ENCODE results near the gene MCFD2. TPM values are rescaled to one million over a fixed set of nuclear protein-coding genes. Genes with fewer than 3 reads are reported as not detected.
A peak's percentile ranks its signal among the peaks of the same experiment; 100 is the strongest.

The MCFD2 gene
- total RNA-seq (ENCODE audit: low replicate concordance): 73.8 and 265 TPM in 2 replicates

DNA sequence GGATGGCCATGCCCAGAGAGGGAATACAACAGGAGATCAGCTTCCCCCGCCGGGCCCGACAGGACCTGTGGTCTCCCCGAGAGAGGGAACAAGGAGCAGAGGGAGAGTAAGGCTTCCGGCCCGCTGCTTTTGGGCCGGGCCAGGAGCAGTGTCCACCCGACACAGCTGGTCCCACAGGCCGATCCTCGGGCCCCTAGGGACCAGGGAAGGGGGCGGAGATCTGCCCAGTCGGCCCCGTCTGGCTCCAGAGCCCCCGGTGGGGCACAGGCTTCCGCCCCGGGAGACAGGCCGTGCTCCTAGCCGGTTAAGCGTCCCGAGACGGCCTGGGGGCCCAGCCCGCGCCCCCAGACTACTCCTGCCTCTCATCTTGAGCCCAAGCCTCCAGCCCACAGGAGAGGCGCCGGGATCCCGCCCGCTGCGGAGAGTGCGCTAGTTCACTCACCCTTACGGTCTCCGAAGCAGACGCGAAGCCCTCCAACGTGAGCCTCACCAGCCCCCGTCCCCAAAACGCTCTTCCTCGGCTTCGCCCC lies at the start of gene MCFD2:
Gene MCFD2 (minus strand): TSS at position 526 of the 530 bp plus-strand sequence. CDS start 6,635 bp downstream, outside the sequence.
- H3K4me3 ChIP-seq (ENCODE audit: low read depth, low read length): peak within 1 kb of the TSS; percentile 82
- no peak for DNase-seq (ENCODE audit: low read depth)
- TF ChIP-seq, protein P1, sequence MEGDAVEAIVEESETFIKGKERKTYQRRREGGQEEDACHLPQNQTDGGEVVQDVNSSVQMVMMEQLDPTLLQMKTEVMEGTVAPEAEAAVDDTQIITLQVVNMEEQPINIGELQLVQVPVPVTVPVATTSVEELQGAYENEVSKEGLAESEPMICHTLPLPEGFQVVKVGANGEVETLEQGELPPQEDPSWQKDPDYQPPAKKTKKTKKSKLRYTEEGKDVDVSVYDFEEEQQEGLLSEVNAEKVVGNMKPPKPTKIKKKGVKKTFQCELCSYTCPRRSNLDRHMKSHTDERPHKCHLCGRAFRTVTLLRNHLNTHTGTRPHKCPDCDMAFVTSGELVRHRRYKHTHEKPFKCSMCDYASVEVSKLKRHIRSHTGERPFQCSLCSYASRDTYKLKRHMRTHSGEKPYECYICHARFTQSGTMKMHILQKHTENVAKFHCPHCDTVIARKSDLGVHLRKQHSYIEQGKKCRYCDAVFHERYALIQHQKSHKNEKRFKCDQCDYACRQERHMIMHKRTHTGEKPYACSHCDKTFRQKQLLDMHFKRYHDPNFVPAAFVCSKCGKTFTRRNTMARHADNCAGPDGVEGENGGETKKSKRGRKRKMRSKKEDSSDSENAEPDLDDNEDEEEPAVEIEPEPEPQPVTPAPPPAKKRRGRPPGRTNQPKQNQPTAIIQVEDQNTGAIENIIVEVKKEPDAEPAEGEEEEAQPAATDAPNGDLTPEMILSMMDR (IDR thresholded peaks at IDR 0.05; ENCODE audit: insufficient read depth, low read length): no peak

DNA sequence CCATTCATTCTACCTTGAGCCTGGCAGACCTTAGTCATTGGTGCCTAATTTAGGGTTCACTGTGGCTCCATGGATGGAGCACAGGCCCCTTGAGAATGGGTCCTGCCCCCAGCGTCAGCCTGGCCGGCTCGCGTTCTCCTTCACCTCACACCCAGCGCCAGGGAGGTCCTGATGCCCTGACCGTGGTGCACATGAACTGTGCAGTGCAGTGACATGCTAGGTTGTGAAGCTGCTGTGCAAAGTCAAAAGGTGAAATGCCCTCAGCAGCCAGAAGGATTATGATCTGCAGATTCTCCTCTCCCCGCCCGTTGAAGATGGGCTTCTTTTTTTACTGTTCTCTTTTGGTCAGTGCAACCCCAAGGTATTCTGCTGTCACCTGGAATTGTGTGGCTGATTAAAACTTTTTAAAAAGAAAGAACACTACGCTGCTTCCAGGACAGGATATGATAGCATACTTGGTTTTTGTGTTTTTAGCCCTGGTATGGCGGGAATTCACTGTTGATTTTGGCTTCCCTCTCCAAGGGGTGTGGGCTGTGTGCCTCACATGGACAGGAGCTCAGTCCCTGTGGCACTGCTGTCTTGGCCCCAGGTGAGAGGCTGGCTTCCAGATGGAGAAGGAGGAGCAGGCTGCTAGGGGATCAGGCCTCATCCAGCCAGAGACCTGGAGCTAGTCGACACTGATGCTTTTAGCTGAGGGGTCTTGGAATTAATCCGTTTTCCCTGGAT lies 49.4 kb upstream of the MCFD2 start:
- peak; percentile 64 for DNase-seq (ENCODE audit: low read depth)
- H3K4me3 ChIP-seq (ENCODE audit: low read depth, low read length): no peak overlapping the region
- TF ChIP-seq, protein P1 (IDR thresholded peaks at IDR 0.05; ENCODE audit: insufficient read depth, low read length): no peak

DNA sequence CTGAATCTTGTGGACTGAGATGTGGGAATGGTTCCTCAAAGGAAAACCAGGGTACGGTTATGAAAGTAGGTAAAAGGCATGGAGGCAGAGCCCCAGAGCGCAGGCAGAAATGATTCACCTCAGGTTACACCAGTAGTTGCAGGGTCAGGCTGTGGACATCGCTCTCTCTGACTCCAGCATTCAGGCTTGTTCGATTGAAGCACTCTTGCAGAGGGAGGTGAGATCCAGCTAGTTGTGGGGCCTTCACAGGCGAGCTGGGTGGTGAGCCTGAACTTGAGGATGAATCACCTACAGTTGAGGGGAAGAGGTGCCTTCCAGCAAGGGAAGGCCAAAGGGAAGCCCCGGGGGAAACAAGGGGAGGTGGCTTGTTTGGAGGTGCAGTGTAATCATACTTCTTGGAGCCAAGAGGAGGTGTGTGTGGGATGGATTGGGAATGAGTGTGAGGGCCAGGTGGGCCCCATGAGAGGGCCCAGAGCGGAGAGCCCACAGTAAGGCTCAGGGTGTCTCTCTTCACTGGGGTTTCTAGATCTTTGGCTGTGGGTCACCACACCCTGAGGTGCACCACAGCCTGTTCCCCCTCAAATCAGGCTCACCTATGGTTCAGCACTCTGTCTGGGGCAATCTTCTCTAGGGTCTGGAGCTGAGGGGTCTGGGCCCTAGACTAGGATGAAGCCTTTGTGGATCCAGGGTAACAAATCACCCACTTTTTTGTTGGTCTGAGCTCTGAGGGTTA lies 48.5 kb upstream of the MCFD2 start:
- TF ChIP-seq, protein P1 (IDR thresholded peaks at IDR 0.05; ENCODE audit: insufficient read depth, low read length): no peak
- DNase-seq (ENCODE audit: low read depth): no peak
- no peak overlapping the region for H3K4me3 ChIP-seq (ENCODE audit: low read depth, low read length)

DNA sequence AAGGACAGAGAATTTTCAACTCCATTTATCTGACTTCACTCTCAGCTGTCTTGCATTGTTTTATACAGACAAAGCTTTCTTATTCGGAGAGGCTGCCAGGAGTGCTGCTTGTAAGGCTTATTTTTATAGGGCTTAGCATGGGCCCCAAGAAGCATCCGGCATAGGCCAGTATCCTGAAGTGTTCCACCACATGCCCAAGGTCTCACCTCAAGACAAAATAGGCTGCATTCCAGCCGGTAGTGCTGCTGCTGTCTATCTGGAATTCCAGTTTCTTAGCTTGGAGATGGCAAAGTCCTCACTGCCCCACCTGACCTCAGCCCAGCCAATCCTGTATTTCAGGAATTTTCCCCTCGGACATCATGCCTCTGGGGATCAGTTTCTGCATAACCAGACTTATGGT lies 47.6 kb upstream of the MCFD2 start:
- no peak for DNase-seq (ENCODE audit: low read depth)
- TF ChIP-seq, protein P1 (IDR thresholded peaks at IDR 0.05; ENCODE audit: insufficient read depth, low read length): no peak
- H3K4me3 ChIP-seq (ENCODE audit: low read depth, low read length): no peak overlapping the region

DNA sequence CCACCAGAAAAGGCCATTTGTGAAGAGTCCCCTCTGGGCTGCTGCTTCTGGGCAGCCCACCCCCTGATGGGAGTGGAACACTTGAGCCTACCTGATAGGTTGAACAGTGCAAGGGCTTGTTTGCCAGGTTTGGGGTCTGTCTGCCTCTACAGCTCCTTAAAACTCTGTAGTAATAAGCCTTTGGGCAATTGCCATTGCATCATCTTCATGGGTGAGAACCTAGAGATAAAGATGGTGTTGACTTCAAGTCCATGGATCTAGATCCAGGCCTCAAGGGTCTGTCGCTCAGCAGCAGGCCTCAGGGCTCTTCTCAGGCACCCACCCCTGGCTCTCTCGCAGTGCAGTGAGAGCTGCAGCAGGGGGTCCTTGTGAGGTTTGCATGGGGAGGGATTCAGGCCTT lies 47.1 kb upstream of the MCFD2 start:
- TF ChIP-seq, protein P1 (IDR thresholded peaks at IDR 0.05; ENCODE audit: insufficient read depth, low read length): no peak
- no peak for DNase-seq (ENCODE audit: low read depth)
- H3K4me3 ChIP-seq (ENCODE audit: low read depth, low read length): no peak overlapping the region

DNA sequence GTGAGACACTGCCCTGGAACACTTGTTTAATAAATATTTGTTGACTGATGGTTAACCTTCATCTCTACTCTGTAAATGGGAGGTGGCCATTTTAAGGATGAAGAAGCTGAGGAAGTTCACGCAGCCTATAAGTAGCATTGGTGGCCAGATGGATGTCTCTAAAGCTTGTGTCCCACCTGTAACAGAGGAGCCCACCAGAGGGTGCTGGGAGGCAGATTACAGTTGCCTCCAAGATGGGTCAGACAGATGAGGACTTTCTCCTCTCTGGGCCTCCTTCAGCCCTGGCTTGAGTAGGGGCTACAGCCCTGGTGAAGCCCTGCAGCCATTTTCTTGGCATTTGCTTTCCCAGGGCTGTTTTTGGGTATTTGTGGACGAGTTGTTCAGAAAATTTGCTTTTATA lies 45.0 kb upstream of the MCFD2 start:
- TF ChIP-seq, protein P1 (IDR thresholded peaks at IDR 0.05; ENCODE audit: insufficient read depth, low read length): no peak
- no peak overlapping the region for H3K4me3 ChIP-seq (ENCODE audit: low read depth, low read length)
- DNase-seq (ENCODE audit: low read depth): no peak

Data from fibroblast of the aortic adventitia (primary cell).